ENCODE data around the gene RECK.
A peak's percentile ranks its signal among the peaks of the same experiment; 100 is the strongest.

RECK gene

GRCh38 chr9:36162211-36162738, 125.6 kb downstream of the RECK start:
- no peak for DNase-seq

- no peak for DNase-seq
These were observed 126.5 kb downstream of the RECK start for GRCh38 chr9:36163049-36163785.

GRCh38 chr9:36163786-36164170, 127.1 kb downstream of the RECK start:
- DNase-seq, result no peak

GRCh38 chr9:36164372-36164771, 127.7 kb downstream of the RECK start:
- DNase-seq, result no peak

- DNase-seq, result no peak
These were observed 128.3 kb downstream of the RECK start for GRCh38 chr9:36164989-36165388.

- no peak for DNase-seq
These were observed 129.1 kb downstream of the RECK start for GRCh38 chr9:36165826-36166167.

GRCh38 chr9:36166168-36166927, 129.6 kb downstream of the RECK start:
- DNase-seq, result peak; percentile 60 to 76 (median 68)

GRCh38 chr9:36169166-36169565, 132.5 kb downstream of the RECK start, which contains the start of gene CCIN:
Gene CCIN, plus strand, starts transcription at chr9:36169388. Its CDS starts 115 bp downstream, at chr9:36169503.
- no peak for DNase-seq

GRCh38 chr9:36169708-36170107, 133.0 kb downstream of the RECK start:
- DNase-seq, result no peak

GRCh38 chr9:36170531-36170930, 133.8 kb downstream of the RECK start:
- no peak for DNase-seq

- DNase-seq, result no peak
These were observed 137.1 kb downstream of the RECK start for GRCh38 chr9:36173861-36174260.
